ENCODE measurements around the gene CCM2L. TPM values are rescaled to one million over a fixed set of nuclear protein-coding genes. Genes with fewer than 3 reads are reported as not detected.

The CCM2L gene
- total and polyA plus RNA-seq, 9 of the 15 experiments (the other 6 are each of a cell fraction or from before 2014, with no cell fraction given) = 0.04 TPM; not detected in 8

DNA sequence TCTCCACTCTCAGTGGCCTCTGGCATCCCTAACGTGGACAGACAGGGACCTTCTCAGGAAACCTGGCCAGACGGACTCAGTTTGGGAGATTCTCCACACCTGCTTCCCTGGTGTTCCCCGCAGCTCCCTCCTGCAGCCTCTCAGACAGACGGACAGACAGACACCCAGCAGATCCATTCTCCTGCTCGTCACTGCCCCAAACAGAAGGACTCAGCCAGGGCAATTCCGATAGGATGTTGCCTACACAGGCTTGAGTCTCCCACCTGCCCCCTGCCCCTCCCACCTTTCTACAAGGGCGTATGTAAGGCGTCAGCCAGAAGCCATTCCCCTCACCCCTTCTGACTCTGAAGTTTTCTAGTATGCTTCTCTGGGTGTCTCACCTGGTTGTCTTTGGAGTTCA, 428 bp downstream of the CCM2L start:
- no peaks in the 10 kb centered on the region for H3K9me3 ChIP-seq (replicated peaks; ENCODE audit: control insufficient read depth, insufficient read depth, low read depth, low read length)
- TF ChIP-seq ZNF316 (IDR thresholded peaks at IDR 0.05) = no peak
- TF ChIP-seq ZNF785 (CRISPR knock-in tag; IDR thresholded peaks at IDR 0.05) = no peak
- no peak for TF ChIP-seq ZFP1 (CRISPR knock-in tag; IDR thresholded peaks at IDR 0.05)
- no peak for TF ChIP-seq ZNF780A (CRISPR knock-in tag; IDR thresholded peaks at IDR 0.05)
- no peak for TF ChIP-seq PHTF2 (CRISPR knock-in tag; IDR thresholded peaks at IDR 0.05)
- no peak for TF ChIP-seq GTF2F1 (IDR thresholded peaks at IDR 0.05; ENCODE audit: low read depth, low read length)
- TF ChIP-seq GABPB1 (CRISPR knock-in tag; IDR thresholded peaks at IDR 0.05) = no peak
- TF ChIP-seq ZC3H8 (IDR thresholded peaks at IDR 0.05) = no peak
- TF ChIP-seq TAF7 (tag; IDR thresholded peaks at IDR 0.05) = no peak
- TF ChIP-seq HNRNPH1 (optimal IDR thresholded peaks at IDR 0.05; ENCODE audit: low read depth, low read length) = no peak
- TF ChIP-seq SFPQ (IDR thresholded peaks at IDR 0.05; ENCODE audit: low read depth, low read length) = no peak
- TF ChIP-seq NFIX (CRISPR knock-in tag; IDR thresholded peaks at IDR 0.05; ENCODE audit: low read depth) = no peak
- no peak for TF ChIP-seq KLF10 (CRISPR knock-in tag; IDR thresholded peaks at IDR 0.05)
- TF ChIP-seq SMARCB1 (IDR thresholded peaks at IDR 0.05; ENCODE audit: insufficient read length, low read depth) = no peak
- no peak for TF ChIP-seq NEUROD1 (IDR thresholded peaks at IDR 0.05; ENCODE audit: borderline replicate concordance, low read depth, low read length, partially characterized antibody)
- H3K4me1 ChIP-seq (replicated peaks in 1 of 2; ENCODE audit: control insufficient read depth in 2 of 2, insufficient read depth in 2 of 2, low read length in 2 of 2) = peaks cover 0 to 11% of the 10 kb centered on the region in 2 experiments; a peak in 3 of 5 replicates
- no peaks in the 10 kb centered on the region for H3K36me3 ChIP-seq (ENCODE audit: control insufficient read depth, insufficient read depth, low read length)
- ChIA-PET CTCF (ENCODE audit: low intra/inter-chr PET ratio) (no interaction called here), POLR2A (no interaction called here)
- H2AFZ ChIP-seq (ENCODE audit: low read depth, low read length) = no peak overlapping the region
- no peak overlapping the region for H3K4me2 ChIP-seq (ENCODE audit: insufficient read depth, low read length)
- no peaks in the 10 kb centered on the region for H3K9me1 ChIP-seq (ENCODE audit: control insufficient read depth, insufficient read depth, low read length)
- BruUV-seq (replicated peaks) = no TSS peak
- 0% methylated on average over 8 of the region's 8 CpGs for WGBS (ENCODE audit: insufficient coverage, low coverage, missing lambda C conversion rate)
- H3K4me3 ChIP-seq = no peak overlapping the region
- in situ Hi-C loops (cut with MboI) (no loop called here), intact Hi-C loops (cut with micrococcal nuclease) (no loop called here)
- peak; percentile 24; the same call in 1 of the 3 replicates for ATAC-seq
- no peak for FAIRE-seq
- no peak for DNase-seq (ENCODE audit: extremely low read depth in 1 of 4, low spot score in 3 of 4)
- H3K9ac ChIP-seq (ENCODE audit: insufficient read depth in 1 of 2, low read depth in 2 of 2, low read length in 2 of 2) = no peak overlapping the region
- H3K27ac ChIP-seq (ENCODE audit: extremely low read depth, low read depth, low read length) = no peak overlapping the region
- peaks cover 5 to 36% of the 10 kb centered on the region in 2 experiments; a peak in 4 of 5 replicates for H3K27me3 ChIP-seq (ENCODE audit: control insufficient read depth in 2 of 2, insufficient read depth in 2 of 2, low read length in 2 of 2)
- H4K20me1 ChIP-seq (replicated peaks; ENCODE audit: control insufficient read depth, insufficient read depth, low read length) = no peaks in the 10 kb centered on the region; the same call in 1 of the 2 replicates
- H3K79me2 ChIP-seq (ENCODE audit: control insufficient read depth, insufficient read depth, low read length) = no peaks in the 10 kb centered on the region

Data from K562 (cell line).